GM12873 (cell line): ENCODE results near the gene DGCR8.

Experiments used
- TF ChIP-seq, protein P1 (sequence below): IDR thresholded peaks from 2 replicates; pipeline ENCODE4 v1.5.1; 2012; ENCODE audit warnings: low read depth, mild to moderate bottlenecking, moderate library complexity, low read length, control low read depth; ENCODE audit not compliant: insufficient read depth; ENCODE audit errors: missing control alignments

Gene DGCR8

GRCh38 chr22:20043997-20044342 is 36.1 kb upstream of the DGCR8 start:
- TF ChIP-seq, protein P1, sequence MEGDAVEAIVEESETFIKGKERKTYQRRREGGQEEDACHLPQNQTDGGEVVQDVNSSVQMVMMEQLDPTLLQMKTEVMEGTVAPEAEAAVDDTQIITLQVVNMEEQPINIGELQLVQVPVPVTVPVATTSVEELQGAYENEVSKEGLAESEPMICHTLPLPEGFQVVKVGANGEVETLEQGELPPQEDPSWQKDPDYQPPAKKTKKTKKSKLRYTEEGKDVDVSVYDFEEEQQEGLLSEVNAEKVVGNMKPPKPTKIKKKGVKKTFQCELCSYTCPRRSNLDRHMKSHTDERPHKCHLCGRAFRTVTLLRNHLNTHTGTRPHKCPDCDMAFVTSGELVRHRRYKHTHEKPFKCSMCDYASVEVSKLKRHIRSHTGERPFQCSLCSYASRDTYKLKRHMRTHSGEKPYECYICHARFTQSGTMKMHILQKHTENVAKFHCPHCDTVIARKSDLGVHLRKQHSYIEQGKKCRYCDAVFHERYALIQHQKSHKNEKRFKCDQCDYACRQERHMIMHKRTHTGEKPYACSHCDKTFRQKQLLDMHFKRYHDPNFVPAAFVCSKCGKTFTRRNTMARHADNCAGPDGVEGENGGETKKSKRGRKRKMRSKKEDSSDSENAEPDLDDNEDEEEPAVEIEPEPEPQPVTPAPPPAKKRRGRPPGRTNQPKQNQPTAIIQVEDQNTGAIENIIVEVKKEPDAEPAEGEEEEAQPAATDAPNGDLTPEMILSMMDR, result no peak

GRCh38 chr22:20044495-20045151 is 35.4 kb upstream of the DGCR8 start:
- TF ChIP-seq, protein P1, result no peak

GRCh38 chr22:20046730-20047129 is 33.3 kb upstream of the DGCR8 start:
- TF ChIP-seq, protein P1, result no peak

GRCh38 chr22:20051927-20052308 is 28.1 kb upstream of the DGCR8 start:
- TF ChIP-seq, protein P1, result no peak

DNA sequence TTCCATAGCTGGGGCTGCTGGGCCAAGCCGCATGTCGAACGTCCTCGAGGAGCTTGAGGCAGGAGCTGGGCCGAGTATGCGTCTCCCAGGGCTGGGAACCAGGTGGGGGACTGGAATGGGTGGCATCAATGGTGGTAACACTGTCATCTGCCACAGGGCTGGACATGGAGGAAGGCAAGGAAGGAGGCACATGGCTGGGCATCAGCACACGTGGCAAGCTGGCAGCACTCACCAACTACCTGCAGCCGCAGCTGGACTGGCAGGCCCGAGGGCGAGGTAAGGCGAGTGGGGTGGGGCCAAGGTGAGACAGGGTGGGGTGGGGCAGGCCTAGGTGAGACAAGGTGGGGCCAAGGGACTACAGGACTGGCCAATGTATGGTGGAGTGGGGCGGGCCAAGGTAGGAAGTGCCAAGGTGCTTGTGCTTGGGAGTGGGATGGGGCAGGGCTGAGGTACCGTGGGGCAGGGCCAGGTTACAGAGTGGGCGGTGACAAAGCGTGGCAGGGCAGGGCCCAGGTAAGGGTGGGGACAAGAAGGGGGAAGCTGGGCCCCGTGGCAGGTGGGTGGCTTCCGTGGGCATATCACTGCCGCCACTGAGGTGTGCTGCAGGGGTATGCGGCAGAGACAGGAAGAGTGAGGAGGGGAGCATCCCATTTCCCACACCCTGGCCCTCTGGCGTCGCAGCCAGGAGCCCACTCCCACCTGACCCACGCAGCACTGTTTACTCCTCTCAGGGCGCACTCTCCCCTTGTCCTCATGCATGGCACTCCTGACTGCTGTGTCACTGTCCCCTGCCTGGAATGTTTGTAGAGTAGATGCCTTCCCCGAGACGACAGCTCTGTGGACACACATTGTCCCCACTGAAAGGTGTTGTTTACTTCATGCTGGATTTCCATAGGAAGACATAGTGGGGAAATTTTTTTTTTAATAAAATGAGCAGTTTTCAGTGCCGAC is 27.5 kb upstream of the DGCR8 start:
- TF ChIP-seq, protein P1, result no peak

DNA sequence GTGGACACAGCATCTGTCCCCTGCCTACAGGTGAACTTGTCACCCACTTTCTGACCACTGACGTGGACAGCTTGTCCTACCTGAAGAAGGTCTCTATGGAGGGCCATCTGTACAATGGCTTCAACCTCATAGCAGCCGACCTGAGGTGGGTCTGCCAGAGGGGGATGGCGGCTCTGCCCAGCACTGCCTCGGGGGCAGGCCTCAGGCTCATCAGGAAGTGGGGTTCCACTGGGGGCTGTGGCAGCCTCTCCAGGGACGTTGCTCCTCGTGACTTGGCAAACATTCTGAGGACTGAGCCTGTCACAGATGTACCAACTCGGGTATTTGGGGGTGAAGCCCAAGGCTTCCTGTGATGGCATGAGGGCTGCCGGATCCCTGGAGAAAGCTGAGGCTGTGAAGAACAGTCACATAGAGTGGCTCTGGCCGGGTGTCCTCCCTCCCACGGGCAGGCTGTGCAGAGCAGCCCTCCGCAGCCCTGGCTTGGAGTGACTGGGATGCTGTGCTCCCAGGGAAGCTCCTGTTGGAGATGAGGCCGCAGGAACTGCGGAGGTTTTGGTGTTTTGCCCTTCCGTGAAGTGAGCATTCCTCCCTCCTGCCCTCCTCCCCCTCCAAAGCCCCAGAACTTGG is 26.5 kb upstream of the DGCR8 start:
- TF ChIP-seq, protein P1, result no peak

- TF ChIP-seq, protein P1, result no peak
These were observed 26.0 kb upstream of the DGCR8 start for GRCh38 chr22:20054034-20054427.
